ENCODE results near the gene CACNA1G. TPM values are rescaled to one million over a fixed set of nuclear protein-coding genes. Genes with fewer than 3 reads are reported as not detected.

The CACNA1G gene
- total and polyA plus RNA-seq, 2 donors (not counting 3 experiments of a cell fraction or from before 2014, with no cell fraction given) = not detected

DNA sequence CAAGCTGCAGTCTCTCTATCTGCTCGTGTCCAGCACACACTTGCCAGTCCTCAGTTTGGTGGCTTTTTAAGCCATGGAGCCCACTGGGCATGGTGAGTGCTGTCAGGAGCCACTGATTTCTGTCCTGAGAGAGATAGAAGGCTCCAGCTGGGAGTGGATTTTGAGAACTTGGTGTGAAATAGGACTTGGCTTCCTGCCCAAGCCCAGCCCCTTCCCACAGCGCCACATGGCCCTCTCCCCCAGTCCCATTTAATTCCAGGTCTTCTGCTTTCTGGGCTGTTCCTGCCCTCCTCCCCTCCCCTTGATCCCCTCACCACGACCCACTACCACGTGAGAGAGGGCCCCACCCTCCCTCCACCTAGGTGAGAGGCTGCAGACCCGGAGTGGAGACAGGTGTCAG is 59.7 kb downstream of the CACNA1G start:
- Histone ChIP-seq H3K4me3 (replicated peaks in 1 of 3; ENCODE audit: insufficient read depth in 1 of 3, low read depth in 1 of 3, low read length in 3 of 3) (no peak overlapping the region), H3K4me2 (ENCODE audit: insufficient read depth, low read length) (no peak overlapping the region), H3K4me1 (ENCODE audit: control insufficient read depth, extremely low read depth, insufficient read depth, low read length) (peaks cover 6% of the 10 kb centered on the region), H2AFZ (ENCODE audit: low read depth, low read length) (no peak overlapping the region), H3K36me3 (ENCODE audit: control insufficient read depth in 2 of 2, extremely low read depth in 1 of 2, insufficient read depth in 2 of 2, low read length in 2 of 2) (no peaks in the 10 kb centered on the region), H3K79me2 (ENCODE audit: control insufficient read depth, insufficient read depth, low read length) (no peaks in the 10 kb centered on the region), H3K27me3 (ENCODE audit: control insufficient read depth in 2 of 2, insufficient read depth in 2 of 2, low read length in 2 of 2) (no peaks in the 10 kb centered on the region), H3K9me1 (replicated peaks; ENCODE audit: control insufficient read depth, extremely low read depth, insufficient read depth, low read length) (no peaks in the 10 kb centered on the region), H3K9me3 (replicated peaks; ENCODE audit: control insufficient read depth, insufficient read depth, low read length) (no peaks in the 10 kb centered on the region), H4K20me1 (replicated peaks; ENCODE audit: control insufficient read depth, extremely low read depth, insufficient read depth, low read length) (no peaks in the 10 kb centered on the region), H3K27ac (ENCODE audit: insufficient read depth, low read depth, low read length) (no peak overlapping the region), H3K9ac (replicated peaks; ENCODE audit: extremely low read depth, insufficient read depth, low read length) (no peak overlapping the region)
- no peak for TF ChIP-seq POLR2AphosphoS5 (IDR thresholded peaks at IDR 0.05; ENCODE audit: insufficient read depth, low read depth, low read length)
- ChIA-PET POLR2A (no interaction called here), CTCF (interaction anchor here (0.6 to 1.2 kb wide), 5 partner anchors 8 to 75 kb away, joined by 3 to 8 read pairs (median 3); no protein-coding TSS in a partner anchor)
- FAIRE-seq (no peak), DNase-seq (ENCODE audit: low read depth, low spot score) (no peak)
- intact Hi-C loops (cut with micrococcal nuclease) (no loop called here), dilution Hi-C loops (cut with MboI; ENCODE audit: extremely low pct_ligation_motif_present, low sequenced_read_pairs) (no loop called here)
- BruUV-seq (replicated peaks) = no TSS peak

DNA sequence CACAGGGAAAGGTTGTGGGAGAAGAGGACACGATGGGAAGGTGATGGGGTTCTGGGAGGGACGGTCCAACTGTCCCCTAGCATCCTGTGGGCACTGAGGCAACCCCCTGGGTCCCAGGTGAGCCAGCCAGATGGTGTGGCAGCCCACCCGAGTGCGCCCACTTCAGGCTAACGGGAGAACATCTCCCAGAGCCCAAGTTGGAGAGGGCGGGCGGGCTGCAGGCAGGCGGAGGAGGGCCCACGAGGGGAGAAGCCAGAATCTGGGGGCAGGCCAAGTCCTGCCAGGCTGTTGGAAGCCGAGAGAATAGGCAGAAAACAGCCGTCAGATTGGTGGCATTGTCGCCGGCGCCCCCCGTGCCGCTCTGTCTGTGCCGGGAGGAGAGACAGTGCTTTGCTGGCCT is 60.3 kb downstream of the CACNA1G start:
- Histone ChIP-seq H3K36me3 (ENCODE audit: control insufficient read depth in 2 of 2, extremely low read depth in 1 of 2, insufficient read depth in 2 of 2, low read length in 2 of 2) (no peaks in the 10 kb centered on the region), H2AFZ (ENCODE audit: low read depth, low read length) (no peak overlapping the region), H3K4me2 (ENCODE audit: insufficient read depth, low read length) (no peak overlapping the region), H3K27ac (ENCODE audit: insufficient read depth, low read depth, low read length) (no peak overlapping the region), H4K20me1 (replicated peaks; ENCODE audit: control insufficient read depth, extremely low read depth, insufficient read depth, low read length) (no peaks in the 10 kb centered on the region), H3K9ac (replicated peaks; ENCODE audit: extremely low read depth, insufficient read depth, low read length) (no peak overlapping the region), H3K79me2 (ENCODE audit: control insufficient read depth, insufficient read depth, low read length) (no peaks in the 10 kb centered on the region), H3K27me3 (ENCODE audit: control insufficient read depth in 2 of 2, insufficient read depth in 2 of 2, low read length in 2 of 2) (no peaks in the 10 kb centered on the region), H3K4me3 (replicated peaks in 1 of 3; ENCODE audit: insufficient read depth in 1 of 3, low read depth in 1 of 3, low read length in 3 of 3) (no peak overlapping the region), H3K9me1 (replicated peaks; ENCODE audit: control insufficient read depth, extremely low read depth, insufficient read depth, low read length) (no peaks in the 10 kb centered on the region), H3K4me1 (ENCODE audit: control insufficient read depth, extremely low read depth, insufficient read depth, low read length) (peaks cover 6% of the 10 kb centered on the region), H3K9me3 (replicated peaks; ENCODE audit: control insufficient read depth, insufficient read depth, low read length) (no peaks in the 10 kb centered on the region)
- no peak for TF ChIP-seq MYC (IDR thresholded peaks at IDR 0.05; ENCODE audit: low read depth, low read length)
- TF ChIP-seq, protein P1, sequence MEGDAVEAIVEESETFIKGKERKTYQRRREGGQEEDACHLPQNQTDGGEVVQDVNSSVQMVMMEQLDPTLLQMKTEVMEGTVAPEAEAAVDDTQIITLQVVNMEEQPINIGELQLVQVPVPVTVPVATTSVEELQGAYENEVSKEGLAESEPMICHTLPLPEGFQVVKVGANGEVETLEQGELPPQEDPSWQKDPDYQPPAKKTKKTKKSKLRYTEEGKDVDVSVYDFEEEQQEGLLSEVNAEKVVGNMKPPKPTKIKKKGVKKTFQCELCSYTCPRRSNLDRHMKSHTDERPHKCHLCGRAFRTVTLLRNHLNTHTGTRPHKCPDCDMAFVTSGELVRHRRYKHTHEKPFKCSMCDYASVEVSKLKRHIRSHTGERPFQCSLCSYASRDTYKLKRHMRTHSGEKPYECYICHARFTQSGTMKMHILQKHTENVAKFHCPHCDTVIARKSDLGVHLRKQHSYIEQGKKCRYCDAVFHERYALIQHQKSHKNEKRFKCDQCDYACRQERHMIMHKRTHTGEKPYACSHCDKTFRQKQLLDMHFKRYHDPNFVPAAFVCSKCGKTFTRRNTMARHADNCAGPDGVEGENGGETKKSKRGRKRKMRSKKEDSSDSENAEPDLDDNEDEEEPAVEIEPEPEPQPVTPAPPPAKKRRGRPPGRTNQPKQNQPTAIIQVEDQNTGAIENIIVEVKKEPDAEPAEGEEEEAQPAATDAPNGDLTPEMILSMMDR (IDR thresholded peaks at IDR 0.05; ENCODE audit: extremely low read depth in 1 of 2, insufficient read depth in 1 of 2, low read depth in 1 of 2, low read length in 2 of 2) = peak in 1 of 2 donors; percentile 13
- DNase-seq (ENCODE audit: low read depth, low spot score) = no peak
- intact Hi-C loops (cut with micrococcal nuclease) = no loop called here
- CTCF ChIA-PET = no interaction called here
- dilution Hi-C loops (cut with MboI; ENCODE audit: extremely low pct_ligation_motif_present, low sequenced_read_pairs) = no loop called here
- no peak for FAIRE-seq
- no TSS peak for BruUV-seq (replicated peaks)
- POLR2A ChIA-PET = no interaction called here

Data from endothelial cell of umbilical vein (primary cell).